Measurements from ENCODE around the gene JDP2. TPM values are rescaled to one million over a fixed set of nuclear protein-coding genes. Genes with fewer than 3 reads are reported as not detected.
A peak's percentile ranks its signal among the peaks of the same experiment; 100 is the strongest.

Gene JDP2
- total RNA-seq: 10 to 100 TPM in 8 of 9 donors, 1 to 10 TPM in 1; 6.8 to 59.8 (median 33.0) TPM
- polyA plus RNA-seq: 10 to 100 TPM; 11.6 to 32.6 (median 12.4) TPM
- long read RNA-seq, donor 1, partial matches to known transcripts: 0 of 1 reads
- long read RNA-seq, donor 1, other reads (novel, unspliced or antisense): 0 of 1 reads
- long read RNA-seq, donor 2, partial matches to known transcripts: 0 of 4 reads
- long read RNA-seq, donor 2, other reads (novel, unspliced or antisense): 0 of 4 reads
- long read RNA-seq, donor 3, partial matches to known transcripts: 0 of 1 reads
- long read RNA-seq, donor 3, other reads (novel, unspliced or antisense): 0 of 1 reads
- long read RNA-seq, donor 4: 0 reads
- long read RNA-seq, donor 5, transcript JDP2-206 (4 exons, 631 nt): major isoform, 31 of 50 reads
- long read RNA-seq, donor 5, partial matches to known transcripts: 2 of 50 reads
- long read RNA-seq, donor 5, other reads (novel, unspliced or antisense): 14 of 50 reads
- long read RNA-seq, donor 6, partial matches to known transcripts: 1 of 6 reads
- long read RNA-seq, donor 6, other reads (novel, unspliced or antisense): 5 of 6 reads
- long read RNA-seq, donor 7, partial matches to known transcripts: 0 of 2 reads
- long read RNA-seq, donor 7, other reads (novel, unspliced or antisense): 0 of 2 reads
- long read RNA-seq, donor 8, transcript JDP2-206 (4 exons, 631 nt): major isoform, 6 of 6 reads
- long read RNA-seq, donor 8, partial matches to known transcripts: 0 of 6 reads
- long read RNA-seq, donor 8, other reads (novel, unspliced or antisense): 0 of 6 reads
- long read RNA-seq, donor 9, partial matches to known transcripts: 0 of 1 reads
- long read RNA-seq, donor 9, other reads (novel, unspliced or antisense): 0 of 1 reads
- long read RNA-seq, donor 10, full-length matches to known transcripts: 2 of 2 reads
- long read RNA-seq, donor 10, partial matches to known transcripts: 0 of 2 reads
- long read RNA-seq, donor 10, other reads (novel, unspliced or antisense): 0 of 2 reads

GRCh38 chr14:75427482-75428229, at the start of gene JDP2:
Gene JDP2, plus strand, starts transcription at chr14:75428022. Its CDS starts 9,899 bp downstream, at chr14:75437921.
- DNase-seq: peak; percentile 89 to 94 (median 92)
- H3K36me3 ChIP-seq (replicated peaks in 1 of 2): peaks cover 0 to 5% of the 10 kb centered on the region in 2 donors
- no peaks in the 10 kb centered on the region for H3K27me3 ChIP-seq
- intact Hi-C loops (cut with DNase I): loop anchor here in 1 of 2 donors (5.0 kb wide), 1 partner anchor 120 kb away; no protein-coding TSS in a partner anchor
- H3K9me3 ChIP-seq (replicated peaks in 1 of 3): no peaks in the 10 kb centered on the region
- TF ChIP-seq POLR2A (IDR thresholded peaks at IDR 0.05): peak; percentile 73 to 88
- TF ChIP-seq CTCF (IDR thresholded peaks at IDR 0.05): peak in 4 of 6 experiments; percentile 18 to 47 (median 36)
- peaks cover 11 to 34% of the 10 kb centered on the region in 2 donors for H3K4me1 ChIP-seq (replicated peaks in 1 of 2)
- H3K4me3 ChIP-seq: peak within 1 kb of the TSS; percentile 8 to 79 (median 48)
- 0 to 4% (median 1%) methylated on average over 18 to 89 of the region's 93 CpGs for WGBS, 4 donors
- H3K27ac ChIP-seq: peak within 1 kb of the TSS; percentile 50 to 94 (median 83)

GRCh38 chr14:75379246-75379929, 48.4 kb upstream of the JDP2 start:
- no peak overlapping the region for H3K27ac ChIP-seq
- H3K27me3 ChIP-seq: no peaks in the 10 kb centered on the region
- intact Hi-C loops (cut with DNase I): no loop called here
- H3K4me1 ChIP-seq (replicated peaks in 1 of 2): peaks cover 9 to 14% of the 10 kb centered on the region in 2 donors
- no peaks in the 10 kb centered on the region for H3K36me3 ChIP-seq (replicated peaks in 1 of 2)
- H3K4me3 ChIP-seq: no peak overlapping the region
- TF ChIP-seq CTCF (IDR thresholded peaks at IDR 0.05) (no peak), POLR2A (IDR thresholded peaks at IDR 0.05) (no peak)
- 93 to 98% (median 96%) methylated on average over 3 to 4 of the region's 4 CpGs for WGBS, 4 donors
- no peak for DNase-seq
- H3K9me3 ChIP-seq (replicated peaks in 1 of 3): no peaks in the 10 kb centered on the region

- 100% methylated on average over 1 of the region's 1 CpG for WGBS, 4 donors
- Histone ChIP-seq H3K27ac (peak overlapping the region in 1 of 5 donors; percentile 25), H3K36me3 (replicated peaks in 1 of 2) (no peaks in the 10 kb centered on the region), H3K27me3 (no peaks in the 10 kb centered on the region), H3K9me3 (replicated peaks in 1 of 3) (no peaks in the 10 kb centered on the region), H3K4me1 (replicated peaks in 1 of 2) (peaks cover 9 to 14% of the 10 kb centered on the region in 2 donors), H3K4me3 (no peak overlapping the region)
- intact Hi-C loops (cut with DNase I): no loop called here
- TF ChIP-seq POLR2A (IDR thresholded peaks at IDR 0.05) (no peak), CTCF (IDR thresholded peaks at IDR 0.05) (no peak)
- no peak for DNase-seq
Measured at GRCh38 chr14:75379930-75380270, 47.9 kb upstream of the JDP2 start.
